ENCODE results near the gene MRPS27. TPM values are rescaled to one million over a fixed set of nuclear protein-coding genes. Genes with fewer than 3 reads are reported as not detected.
A peak's percentile ranks its signal among the peaks of the same experiment; 100 is the strongest.

MRPS27 gene
- total and polyA plus RNA-seq, 2 experiments from 2014 or later = 36.4 to 58.5 TPM

DNA sequence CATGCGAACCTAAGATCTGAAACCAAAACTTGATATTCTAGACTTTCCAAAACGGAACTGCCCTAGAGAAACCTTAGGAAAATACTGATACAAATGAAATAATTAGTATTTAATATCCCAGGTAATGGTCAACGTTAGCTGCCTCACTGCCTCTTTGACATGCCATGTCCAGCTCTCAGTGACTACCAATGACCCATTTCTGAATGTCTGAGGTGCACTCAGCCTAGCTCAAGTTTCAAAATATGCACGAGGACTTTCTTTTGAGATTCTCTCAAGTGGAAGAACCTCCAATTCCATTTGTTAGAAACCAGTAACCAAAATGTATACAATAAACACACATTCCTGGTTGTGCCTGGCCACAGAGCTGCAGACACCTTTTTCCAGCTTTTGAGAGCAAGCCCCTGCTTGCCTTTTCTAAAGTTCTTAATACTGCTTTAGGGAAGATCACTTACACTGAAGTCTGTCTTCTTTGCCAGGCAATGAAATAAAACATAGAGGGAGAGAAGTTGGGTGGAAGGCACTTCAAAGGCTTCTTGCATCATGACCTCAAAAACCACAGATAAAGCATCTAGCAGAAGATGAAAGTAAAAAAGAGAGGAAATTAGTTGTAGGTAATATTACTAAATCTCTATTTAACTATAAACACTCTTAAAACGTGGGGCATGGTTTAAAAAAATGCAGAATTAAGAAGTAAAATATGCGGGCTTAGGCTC, 87.9 kb downstream of the MRPS27 start:
- Histone ChIP-seq H3K9me3 (ENCODE audit: low read depth) (no peaks in the 10 kb centered on the region), H3K9ac (no peak overlapping the region), H2AFZ (no peak overlapping the region), H3K4me3 (no peak overlapping the region), H3K27me3 (replicated peaks; ENCODE audit: insufficient read depth) (no peaks in the 10 kb centered on the region), H3K27ac (no peak overlapping the region), H3K9me2 (ENCODE audit: insufficient read depth) (no peaks in the 10 kb centered on the region), H3K4me2 (ENCODE audit: unreplicated experiment) (no peak overlapping the region), H3F3A (ENCODE audit: insufficient read depth) (peaks cover 23% of the 10 kb centered on the region), H4K20me1 (ENCODE audit: insufficient read depth) (no peaks in the 10 kb centered on the region), H3K36me3 (ENCODE audit: low read depth) (0 out of 2 replicates have a peak, but pooled peaks cover 5% of the 10 kb centered on the region), H3K79me2 (ENCODE audit: insufficient read depth) (no peaks in the 10 kb centered on the region), H3K4me1 (ENCODE audit: insufficient read depth) (peaks cover 33% of the 10 kb centered on the region)
- TF ChIP-seq EZH2 (IDR thresholded peaks at IDR 0.05; ENCODE audit: insufficient read depth, poor library complexity, severe bottlenecking) = no peak
- no peak for TF ChIP-seq EZH2phosphoT487 (IDR thresholded peaks at IDR 0.05; ENCODE audit: insufficient read depth, low read depth)
- WGBS, 2 experiments (ENCODE audit: low coverage in 1 of 2, low lambda C conversion rate in 2 of 2, missing lambda C conversion rate in 2 of 2) = 91 to 96% methylated on average over 6 of the region's 6 CpGs
- no peak for DNase-seq
- in situ Hi-C loops (cut with MboI) = no loop called here

DNA sequence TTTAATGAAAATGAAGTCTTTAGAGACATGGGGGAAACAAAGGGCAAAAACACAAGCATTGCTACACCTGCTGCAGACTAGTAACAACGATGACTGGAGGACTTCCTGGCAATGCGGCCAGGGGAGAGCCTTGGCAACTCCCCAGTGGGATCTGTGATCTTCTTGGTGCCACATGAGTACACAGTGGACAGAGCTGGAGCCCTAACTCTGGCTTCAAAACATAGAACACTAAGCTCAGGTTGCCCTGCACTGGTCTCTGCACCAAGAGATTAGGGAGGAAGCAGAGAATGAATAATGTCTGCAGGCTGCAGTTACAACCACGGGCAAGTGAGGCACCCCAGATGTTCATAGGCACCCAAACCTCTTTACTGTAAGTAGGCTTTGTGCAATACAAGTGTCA, 91.1 kb downstream of the MRPS27 start:
- H3K27me3 ChIP-seq (replicated peaks; ENCODE audit: insufficient read depth) = no peaks in the 10 kb centered on the region
- in situ Hi-C loops (cut with MboI) = no loop called here
- no peaks in the 10 kb centered on the region for H3K79me2 ChIP-seq (ENCODE audit: insufficient read depth)
- H3F3A ChIP-seq (ENCODE audit: insufficient read depth) = peaks cover 11% of the 10 kb centered on the region
- H3K9me3 ChIP-seq (ENCODE audit: low read depth) = no peaks in the 10 kb centered on the region
- H3K36me3 ChIP-seq (ENCODE audit: low read depth) = peaks cover 8% of the 10 kb centered on the region
- H3K4me1 ChIP-seq (ENCODE audit: insufficient read depth) = peaks cover 22% of the 10 kb centered on the region
- H3K9ac ChIP-seq = no peak overlapping the region
- 82 to 84% methylated on average over 3 of the region's 3 CpGs for whole genome bisulfite sequencing, 2 experiments (ENCODE audit: low coverage in 1 of 2, low lambda C conversion rate in 2 of 2, missing lambda C conversion rate in 2 of 2)
- no peak overlapping the region for H2AFZ ChIP-seq
- no peaks in the 10 kb centered on the region for H4K20me1 ChIP-seq (ENCODE audit: insufficient read depth)
- H3K4me3 ChIP-seq = no peak overlapping the region
- DNase-seq = no peak
- H3K27ac ChIP-seq = no peak overlapping the region
- H3K9me2 ChIP-seq (ENCODE audit: insufficient read depth) = no peaks in the 10 kb centered on the region
- TF ChIP-seq EZH2phosphoT487 (IDR thresholded peaks at IDR 0.05; ENCODE audit: insufficient read depth, low read depth) = no peak
- no peak for TF ChIP-seq EZH2 (IDR thresholded peaks at IDR 0.05; ENCODE audit: insufficient read depth, poor library complexity, severe bottlenecking)
- no peak overlapping the region for H3K4me2 ChIP-seq (ENCODE audit: unreplicated experiment)

DNA sequence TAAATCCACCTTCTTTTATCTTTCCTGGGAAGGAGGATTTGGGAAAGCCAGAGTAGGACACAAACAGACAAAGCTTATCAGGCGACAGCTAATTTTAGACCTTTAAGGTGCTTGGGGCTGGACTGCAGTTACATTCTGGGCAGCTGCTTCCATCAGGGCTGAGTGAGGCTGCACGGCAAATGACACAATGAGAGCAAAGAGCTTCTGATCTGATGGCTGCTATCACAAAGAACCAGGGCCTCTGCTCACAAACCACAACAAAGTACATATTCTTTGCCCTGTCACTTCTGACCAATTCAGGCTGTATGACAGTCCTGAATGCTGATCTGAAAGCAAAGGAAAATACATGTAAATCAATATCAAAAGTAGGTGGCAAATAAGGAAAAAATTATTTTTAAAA, 93.1 kb downstream of the MRPS27 start:
- H2AFZ ChIP-seq = no peak overlapping the region
- H3K27me3 ChIP-seq (replicated peaks; ENCODE audit: insufficient read depth) = no peaks in the 10 kb centered on the region
- H3K4me3 ChIP-seq = no peak overlapping the region
- no peak for TF ChIP-seq EZH2phosphoT487 (IDR thresholded peaks at IDR 0.05; ENCODE audit: insufficient read depth, low read depth)
- no peak for TF ChIP-seq EZH2 (IDR thresholded peaks at IDR 0.05; ENCODE audit: insufficient read depth, poor library complexity, severe bottlenecking)
- no peak overlapping the region for H3K9ac ChIP-seq
- H3K9me3 ChIP-seq (ENCODE audit: low read depth) = no peaks in the 10 kb centered on the region
- H3K4me2 ChIP-seq (ENCODE audit: unreplicated experiment) = no peak overlapping the region
- in situ Hi-C loops (cut with MboI) = no loop called here
- H3K36me3 ChIP-seq (ENCODE audit: low read depth) = peaks cover 19% of the 10 kb centered on the region
- H3K9me2 ChIP-seq (ENCODE audit: insufficient read depth) = no peaks in the 10 kb centered on the region
- H3F3A ChIP-seq (ENCODE audit: insufficient read depth) = peaks cover 11% of the 10 kb centered on the region
- H3K4me1 ChIP-seq (ENCODE audit: insufficient read depth) = peaks cover 14% of the 10 kb centered on the region
- H4K20me1 ChIP-seq (ENCODE audit: insufficient read depth) = no peaks in the 10 kb centered on the region
- no peak for DNase-seq
- WGBS, 2 experiments (ENCODE audit: low coverage in 1 of 2, low lambda C conversion rate in 2 of 2, missing lambda C conversion rate in 2 of 2) = 100% methylated on average over 2 of the region's 2 CpGs
- H3K79me2 ChIP-seq (ENCODE audit: insufficient read depth) = no peaks in the 10 kb centered on the region
- no peak overlapping the region for H3K27ac ChIP-seq

DNA sequence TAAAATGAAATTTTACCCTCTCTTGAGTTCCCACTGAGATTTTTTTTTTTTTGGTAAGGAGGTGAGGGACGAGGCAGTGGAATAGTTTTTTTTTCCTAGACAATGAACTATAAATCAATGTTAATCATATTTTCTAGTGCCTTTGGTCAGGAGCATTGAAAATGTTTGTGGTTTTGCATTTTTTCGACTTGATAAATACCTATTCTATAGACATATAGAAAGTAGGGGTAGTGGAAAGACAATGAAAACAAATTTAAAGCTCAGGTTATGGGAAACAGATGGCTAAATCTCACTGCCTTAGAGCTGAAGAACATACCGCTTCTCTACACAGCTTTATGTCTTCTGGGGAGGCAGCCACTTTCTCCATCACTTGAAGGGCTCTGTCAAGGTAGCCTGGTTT, 94.3 kb downstream of the MRPS27 start:
- H3K4me1 ChIP-seq (ENCODE audit: insufficient read depth) = peaks cover 14% of the 10 kb centered on the region
- no peak for DNase-seq
- no peaks in the 10 kb centered on the region for H4K20me1 ChIP-seq (ENCODE audit: insufficient read depth)
- no peaks in the 10 kb centered on the region for H3K9me3 ChIP-seq (ENCODE audit: low read depth)
- peaks cover 11% of the 10 kb centered on the region for H3F3A ChIP-seq (ENCODE audit: insufficient read depth)
- in situ Hi-C loops (cut with MboI) = no loop called here
- no peak for TF ChIP-seq EZH2phosphoT487 (IDR thresholded peaks at IDR 0.05; ENCODE audit: insufficient read depth, low read depth)
- no peak for TF ChIP-seq EZH2 (IDR thresholded peaks at IDR 0.05; ENCODE audit: insufficient read depth, poor library complexity, severe bottlenecking)
- no peak overlapping the region for H3K4me3 ChIP-seq
- H3K27ac ChIP-seq = peak overlapping the region; percentile 74
- peak overlapping the region; percentile 50 for H3K4me2 ChIP-seq (ENCODE audit: unreplicated experiment)
- H3K36me3 ChIP-seq (ENCODE audit: low read depth) = peaks cover 15% of the 10 kb centered on the region
- no peaks in the 10 kb centered on the region for H3K9me2 ChIP-seq (ENCODE audit: insufficient read depth)
- WGBS, 2 experiments (ENCODE audit: low coverage in 1 of 2, low lambda C conversion rate in 2 of 2, missing lambda C conversion rate in 2 of 2) = 93 to 96% methylated on average over 3 of the region's 3 CpGs
- H3K79me2 ChIP-seq (ENCODE audit: insufficient read depth) = no peaks in the 10 kb centered on the region
- H3K9ac ChIP-seq = peak overlapping the region; percentile 37; the same call in 1 of the 2 replicates
- no peaks in the 10 kb centered on the region for H3K27me3 ChIP-seq (replicated peaks; ENCODE audit: insufficient read depth)
- H2AFZ ChIP-seq = no peak overlapping the region

Data from GM23248 (cell line).